GM11168 (cell line): ENCODE data around the gene SBF2.

Experiments
- in situ Hi-C: fragments of 300-500 bp; cut with MboI; formaldehyde crosslinking; loops from one replicate; pipeline ENCODE4 v1.12.0; 2022; ENCODE audit warnings: low sequenced_read_pairs; ENCODE audit not compliant: unreplicated experiment

SBF2 gene

DNA sequence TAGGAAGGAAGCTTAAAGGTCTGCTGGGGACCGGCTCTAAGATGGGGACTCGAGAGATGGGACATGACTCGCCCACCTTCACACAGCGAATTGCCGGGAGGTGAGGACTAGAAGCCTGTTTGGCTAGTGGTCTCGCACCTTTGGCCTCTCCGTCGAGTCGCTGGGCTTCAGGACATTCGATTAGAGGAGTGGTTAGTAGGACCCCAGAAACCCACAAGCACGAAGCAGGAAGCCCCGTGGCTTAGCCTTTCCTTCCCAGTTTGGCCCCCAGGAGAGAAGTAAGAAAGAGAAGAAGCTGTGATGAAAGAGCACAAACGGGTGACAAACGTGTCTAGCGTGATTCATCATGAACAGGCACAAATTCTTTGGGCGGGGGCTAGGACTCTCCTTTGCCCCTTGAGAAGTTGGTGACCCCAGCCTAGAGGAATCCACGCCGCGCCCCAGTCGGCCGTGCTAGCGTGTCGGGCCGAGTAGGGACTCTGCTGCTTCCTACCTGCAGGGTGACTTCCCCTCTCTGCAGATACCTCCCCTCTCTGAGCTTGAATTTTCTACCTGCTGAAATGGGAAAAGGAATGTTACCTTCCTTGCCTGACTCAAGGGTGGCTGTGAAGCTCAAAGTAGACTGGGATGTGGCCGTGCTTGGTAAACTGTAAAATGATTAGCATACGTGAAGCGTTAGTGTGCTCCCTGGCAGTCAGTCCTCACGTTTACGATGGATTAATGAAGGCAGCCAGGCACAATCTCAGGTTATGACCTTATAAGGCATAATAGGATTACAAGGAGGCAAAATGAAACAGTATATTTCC, 9.7 kb upstream of the SBF2 start:
- in situ Hi-C loops: loop anchor here (25.0 kb wide), 1 partner anchor 541 kb away; no protein-coding TSS in a partner anchor

DNA sequence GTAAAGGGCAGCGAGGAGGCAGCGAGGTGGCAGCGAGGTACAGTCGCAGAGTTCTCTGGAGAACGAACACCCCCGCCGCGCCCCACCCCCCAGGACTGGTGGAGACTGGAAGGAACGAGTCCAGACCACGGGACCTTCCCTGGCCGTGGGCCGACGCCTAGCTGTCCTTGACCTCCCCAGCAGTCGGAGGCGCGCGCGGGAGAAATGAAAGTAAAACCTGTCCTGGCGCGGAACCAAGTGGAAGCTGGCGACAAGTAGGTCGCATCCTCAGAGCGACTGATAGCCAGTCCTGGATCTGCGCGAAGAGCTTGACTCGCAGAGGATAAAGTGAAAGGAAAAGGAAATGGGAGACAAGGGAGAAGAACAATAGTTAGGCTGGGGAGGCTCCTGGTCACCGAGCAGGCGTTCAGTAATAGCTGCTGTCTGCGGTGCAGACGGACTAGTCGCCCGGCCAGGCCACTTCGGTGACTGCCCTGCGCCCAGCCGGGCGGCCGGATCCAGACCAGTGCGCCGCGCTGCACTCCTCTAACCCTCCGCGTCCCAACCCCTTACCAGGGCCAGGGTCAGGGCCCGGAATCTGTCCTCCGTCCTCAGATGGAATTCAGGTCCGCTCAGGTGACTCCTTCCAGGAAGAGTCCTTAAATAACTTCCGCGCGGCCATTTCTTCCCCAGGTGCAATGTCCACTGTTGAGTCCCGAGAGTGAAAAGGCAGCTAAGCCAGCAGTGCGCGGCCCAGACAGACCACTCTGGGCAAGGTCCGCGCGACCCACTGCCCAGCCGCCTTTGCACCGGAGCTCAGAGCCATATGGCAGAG, 8.9 kb upstream of the SBF2 start:
- in situ Hi-C loops: loop anchor here (25.0 kb wide), 1 partner anchor 541 kb away; no protein-coding TSS in a partner anchor

DNA sequence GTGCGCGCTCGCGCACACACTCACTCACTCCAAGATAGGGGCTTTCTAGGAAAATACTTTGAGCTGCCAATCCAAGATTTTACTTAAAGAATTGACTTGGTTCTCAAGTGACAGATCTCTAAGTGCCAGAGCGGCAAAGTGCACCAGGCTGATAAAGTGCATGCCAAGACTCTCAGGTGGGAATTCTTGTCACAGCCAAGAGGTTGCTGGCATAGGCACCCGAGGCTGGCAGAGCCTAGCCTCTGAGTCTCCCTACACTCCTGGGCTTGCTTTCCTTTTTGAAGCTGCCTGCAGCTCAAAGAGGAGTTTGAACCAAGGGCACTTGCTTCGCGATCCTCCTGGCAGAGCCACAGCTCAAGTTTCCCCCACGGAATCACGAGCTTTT, 8.3 kb upstream of the SBF2 start:
- in situ Hi-C loops: loop anchor here (25.0 kb wide), 1 partner anchor 540 kb away; no protein-coding TSS in a partner anchor

- in situ Hi-C loops: loop anchor here (25.0 kb wide), 1 partner anchor 540 kb away; no protein-coding TSS in a partner anchor
Observed at GRCh38 chr11:10301656-10302358, 7.8 kb upstream of the SBF2 start.

GRCh38 chr11:10298342-10298741, 4.3 kb upstream of the SBF2 start:
- in situ Hi-C loops: no loop called here

DNA sequence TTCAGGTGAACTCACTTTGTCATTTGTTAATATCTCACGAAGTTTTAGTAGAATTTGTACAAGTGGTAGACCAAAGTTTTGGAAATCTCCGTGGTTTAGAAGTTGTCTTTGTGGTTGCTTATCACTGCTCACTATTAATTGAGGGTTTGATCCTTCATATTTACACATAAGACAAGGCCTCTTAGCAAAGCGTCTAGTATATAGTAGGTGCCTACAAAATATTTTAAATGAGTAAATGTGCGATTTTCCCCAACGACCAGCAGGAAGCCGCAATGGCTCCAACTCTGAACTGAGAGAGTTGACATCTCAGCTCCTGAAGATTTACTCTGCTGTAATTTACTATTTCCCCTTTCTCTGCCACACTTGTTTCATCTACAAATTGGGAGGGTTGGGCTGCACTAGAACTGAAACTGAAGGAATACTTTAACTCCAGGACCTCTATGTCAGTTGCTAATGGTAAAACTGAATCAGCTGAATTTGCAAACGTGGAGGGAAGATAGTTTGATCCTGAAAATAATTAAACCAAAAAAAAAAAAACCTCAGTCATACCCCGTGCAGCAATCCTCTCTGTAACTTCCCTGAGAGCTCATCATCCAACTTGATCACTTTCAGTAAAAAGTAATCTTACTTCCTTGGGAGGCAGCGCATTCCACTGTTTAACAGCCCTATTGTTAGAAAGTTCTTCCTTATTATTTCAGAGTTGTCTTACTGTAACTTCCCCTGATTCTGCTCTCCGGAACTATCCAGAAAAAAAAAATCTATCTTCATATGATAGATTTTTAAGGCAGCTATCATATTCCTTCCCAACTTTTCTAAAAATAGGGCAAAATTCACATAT, 1.3 kb upstream of the SBF2 start:
- in situ Hi-C loops: no loop called here

DNA sequence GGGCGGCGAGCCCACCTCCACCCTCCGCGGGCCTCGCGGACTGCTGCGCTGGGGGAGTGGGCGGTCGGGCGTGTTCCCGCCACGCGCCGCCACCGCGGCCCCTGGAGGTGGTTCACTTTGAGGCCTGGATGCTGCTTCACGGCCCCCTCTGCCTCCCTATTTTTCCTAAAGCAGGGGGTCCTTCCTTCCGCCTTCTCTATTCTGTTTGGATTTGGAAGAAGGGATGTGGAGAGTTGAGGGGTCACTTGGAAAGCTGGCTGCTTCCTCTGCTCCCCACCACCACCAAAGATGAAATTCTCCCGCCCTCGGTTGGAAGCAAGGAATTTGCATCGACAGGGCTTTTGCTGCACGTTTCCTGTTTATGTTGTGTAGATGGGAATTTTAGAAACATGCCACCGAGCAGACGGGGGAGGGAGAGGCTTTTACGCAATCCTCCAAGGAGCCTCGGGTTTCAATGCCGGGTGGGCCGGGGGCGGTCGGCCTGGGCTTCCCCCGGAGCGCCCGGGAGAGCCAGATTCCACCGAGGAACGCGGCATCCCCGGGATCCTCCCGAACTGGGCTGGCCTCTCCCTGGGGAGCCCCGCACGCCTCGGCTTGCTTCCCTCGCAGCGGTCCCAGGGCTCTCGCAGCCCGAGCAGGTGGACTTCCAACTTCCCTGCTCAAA, 403 bp upstream of the SBF2 start:
- in situ Hi-C loops: no loop called here

- in situ Hi-C loops: no loop called here
Observed at GRCh38 chr11:10291801-10292638, 2.0 kb downstream of the SBF2 start.

DNA sequence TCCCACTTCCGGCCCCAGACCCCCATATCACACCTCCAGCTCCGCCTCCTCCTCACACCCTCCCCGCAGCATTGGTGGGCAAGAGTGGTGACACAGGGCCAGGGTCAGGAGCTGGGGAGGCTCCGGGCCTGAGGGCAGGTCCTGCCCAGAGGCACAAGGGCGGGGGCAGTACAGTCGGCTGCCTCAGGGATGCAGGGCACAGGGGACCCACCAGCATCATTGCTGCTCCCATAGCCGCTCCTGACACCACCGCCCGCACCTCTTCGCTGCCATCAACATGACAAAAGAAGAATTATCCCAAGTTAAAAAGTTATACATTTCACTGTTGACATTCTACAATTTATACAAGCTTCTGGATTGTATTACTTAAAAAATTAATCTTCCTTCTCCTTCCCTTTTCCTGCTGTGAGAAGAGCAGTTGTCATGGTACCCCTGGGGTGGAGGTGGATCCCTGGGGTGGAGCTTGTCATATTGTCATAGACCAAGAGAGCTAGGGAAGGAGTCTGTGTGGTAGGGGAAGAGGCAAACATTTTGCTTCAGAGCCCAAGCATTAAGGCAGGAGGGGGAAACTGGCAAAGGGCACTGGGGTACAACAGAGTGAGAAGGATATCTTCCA, 4.1 kb downstream of the SBF2 start:
- in situ Hi-C loops: no loop called here

- in situ Hi-C loops: no loop called here
Observed at GRCh38 chr11:10288881-10289764, 4.9 kb downstream of the SBF2 start.

- in situ Hi-C loops: no loop called here
Observed at GRCh38 chr11:10287766-10288715, 6.0 kb downstream of the SBF2 start.

GRCh38 chr11:10287140-10287539, 6.9 kb downstream of the SBF2 start:
- in situ Hi-C loops: no loop called here

GRCh38 chr11:10285148-10285802, 8.7 kb downstream of the SBF2 start:
- in situ Hi-C loops: no loop called here

DNA sequence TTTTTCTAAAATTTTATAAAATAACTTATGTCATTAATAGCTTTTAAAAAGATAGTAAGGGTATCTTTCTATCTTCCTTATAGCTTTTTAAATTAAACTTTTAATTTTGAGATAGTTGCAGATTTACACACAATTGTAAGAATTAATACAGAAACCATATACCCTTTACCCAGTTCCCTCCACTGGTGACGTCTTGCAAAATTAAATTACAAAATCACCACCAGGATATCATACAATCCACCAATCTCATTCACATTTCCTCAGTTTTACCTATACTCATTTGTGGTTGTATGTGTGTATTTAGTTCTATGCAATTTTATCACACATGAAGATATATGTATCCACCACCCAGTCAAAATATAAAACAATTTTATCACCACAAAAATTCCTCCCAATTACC, 10.0 kb downstream of the SBF2 start:
- in situ Hi-C loops: no loop called here

DNA sequence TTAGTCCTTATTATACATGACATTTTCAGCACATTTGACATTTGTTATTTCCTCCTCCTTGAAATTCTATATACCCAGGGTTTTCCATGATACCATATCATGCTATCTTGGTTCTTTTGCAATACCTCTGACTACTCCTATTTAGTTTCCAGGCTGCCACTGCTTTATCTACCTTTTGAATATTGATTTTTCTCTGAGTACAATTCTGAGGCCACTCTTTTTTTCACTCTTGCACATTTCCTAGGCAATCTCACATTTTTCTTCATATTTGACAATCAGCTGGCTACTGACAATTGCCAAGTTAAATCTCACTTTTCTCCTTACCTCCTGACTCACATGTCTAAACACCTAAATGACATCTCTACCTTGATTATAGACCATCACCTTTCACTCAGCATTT, 11.9 kb downstream of the SBF2 start:
- in situ Hi-C loops: no loop called here
